SK-N-SH treated with all-trans-retinoic acid at 6 μM for 48 hours (cell line): ENCODE results near the gene ST3GAL3.

Experiments
- ARNTL ChIP-seq: fragments of 450-650 bp; formaldehyde crosslinking; IDR thresholded peaks from 2 replicates; pipeline ENCODE4 v1.5.0; 2020; ENCODE audit warnings: low read depth, mild to moderate bottlenecking, moderate library complexity, borderline replicate concordance
- BACH2 ChIP-seq: fragments of 250-450 bp; sonication (Bioruptor Pico); IDR thresholded peaks from 2 replicates; pipeline ENCODE4 v1.9.0; 2021; ENCODE audit warnings: mild to moderate bottlenecking, borderline replicate concordance
- ESRRG ChIP-seq: fragments of 250-450 bp; sonication (Bioruptor Pico); IDR thresholded peaks from 2 replicates; pipeline ENCODE4 v1.6.1; 2021; ENCODE audit warnings: mild to moderate bottlenecking
- ISL1 ChIP-seq: fragments of 250-450 bp; sonication (Bioruptor Pico); IDR thresholded peaks from 2 replicates; pipeline ENCODE4 v2.1.2; 2022; ENCODE audit warnings: mild to moderate bottlenecking, moderate library complexity
- RARB ChIP-seq: fragments of 250-450 bp; sonication (Bioruptor Pico); IDR thresholded peaks from 2 replicates; pipeline ENCODE4 v1.8.0; 2021; ENCODE audit warnings: mild to moderate bottlenecking, moderate library complexity
- SNAI2 ChIP-seq: fragments of 250-450 bp; sonication (Bioruptor Pico); IDR thresholded peaks from 2 replicates; pipeline ENCODE4 v1.5.0; 2020; ENCODE audit warnings: mild to moderate bottlenecking, moderate library complexity
- TOX ChIP-seq: fragments of 250-450 bp; sonication (Bioruptor Pico); IDR thresholded peaks from 2 replicates; pipeline ENCODE4 v1.8.0; 2021; ENCODE audit warnings: mild to moderate bottlenecking, moderate library complexity, borderline replicate concordance
- ZC3H10 ChIP-seq: fragments of 250-450 bp; sonication (Bioruptor Pico); IDR thresholded peaks from 2 replicates; pipeline ENCODE4 v1.5.1; 2021; ENCODE audit warnings: mild to moderate bottlenecking, moderate library complexity
- ZFP3 ChIP-seq: fragments of 250-450 bp; sonication (Bioruptor Pico); IDR thresholded peaks from 2 replicates; pipeline ENCODE4 v1.5.0; 2020; ENCODE audit warnings: mild to moderate bottlenecking, moderate library complexity
- ZFP30 ChIP-seq: fragments of 450-650 bp; formaldehyde crosslinking; IDR thresholded peaks from 2 replicates; pipeline ENCODE4 v1.5.0; 2022; ENCODE audit warnings: mild to moderate bottlenecking, moderate library complexity
- ZNF70 ChIP-seq: fragments of 450-650 bp; formaldehyde crosslinking; IDR thresholded peaks from 2 replicates; pipeline ENCODE4 v1.5.0; 2020; ENCODE audit warnings: mild to moderate bottlenecking, moderate library complexity
- TF ChIP-seq, protein P1 (sequence below): fragments of 250-450 bp; sonication (Bioruptor Pico); IDR thresholded peaks from 2 replicates; pipeline ENCODE4 v1.5.1; 2020; ENCODE audit warnings: low read depth, mild to moderate bottlenecking, moderate library complexity
- TF ChIP-seq, protein P2 (sequence below): fragments of 250-450 bp; sonication (Bioruptor Pico); IDR thresholded peaks from 2 replicates; pipeline ENCODE4 v1.8.0; 2020; ENCODE audit warnings: mild to moderate bottlenecking, moderate library complexity, borderline replicate concordance

GRCh38 chr1:43805340-43805739, 98.0 kb downstream of the ST3GAL3 start:
- TF ChIP-seq, protein P1, sequence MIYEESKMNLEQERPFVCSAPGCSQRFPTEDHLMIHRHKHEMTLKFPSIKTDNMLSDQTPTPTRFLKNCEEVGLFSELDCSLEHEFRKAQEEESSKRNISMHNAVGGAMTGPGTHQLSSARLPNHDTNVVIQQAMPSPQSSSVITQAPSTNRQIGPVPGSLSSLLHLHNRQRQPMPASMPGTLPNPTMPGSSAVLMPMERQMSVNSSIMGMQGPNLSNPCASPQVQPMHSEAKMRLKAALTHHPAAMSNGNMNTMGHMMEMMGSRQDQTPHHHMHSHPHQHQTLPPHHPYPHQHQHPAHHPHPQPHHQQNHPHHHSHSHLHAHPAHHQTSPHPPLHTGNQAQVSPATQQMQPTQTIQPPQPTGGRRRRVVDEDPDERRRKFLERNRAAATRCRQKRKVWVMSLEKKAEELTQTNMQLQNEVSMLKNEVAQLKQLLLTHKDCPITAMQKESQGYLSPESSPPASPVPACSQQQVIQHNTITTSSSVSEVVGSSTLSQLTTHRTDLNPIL: no peak
- no peak for TF ChIP-seq BACH2 (CRISPR knock-in tag)
- TF ChIP-seq RARB: no peak
- TF ChIP-seq ISL1 (CRISPR knock-in tag): no peak
- TF ChIP-seq SNAI2: no peak
- no peak for TF ChIP-seq TOX (CRISPR knock-in tag)
- TF ChIP-seq ZC3H10: no peak
- no peak for TF ChIP-seq ARNTL
- no peak for TF ChIP-seq ZFP30
- TF ChIP-seq ZFP3 (CRISPR knock-in tag): no peak
- TF ChIP-seq ESRRG (CRISPR knock-in tag): no peak
- TF ChIP-seq, protein P2, sequence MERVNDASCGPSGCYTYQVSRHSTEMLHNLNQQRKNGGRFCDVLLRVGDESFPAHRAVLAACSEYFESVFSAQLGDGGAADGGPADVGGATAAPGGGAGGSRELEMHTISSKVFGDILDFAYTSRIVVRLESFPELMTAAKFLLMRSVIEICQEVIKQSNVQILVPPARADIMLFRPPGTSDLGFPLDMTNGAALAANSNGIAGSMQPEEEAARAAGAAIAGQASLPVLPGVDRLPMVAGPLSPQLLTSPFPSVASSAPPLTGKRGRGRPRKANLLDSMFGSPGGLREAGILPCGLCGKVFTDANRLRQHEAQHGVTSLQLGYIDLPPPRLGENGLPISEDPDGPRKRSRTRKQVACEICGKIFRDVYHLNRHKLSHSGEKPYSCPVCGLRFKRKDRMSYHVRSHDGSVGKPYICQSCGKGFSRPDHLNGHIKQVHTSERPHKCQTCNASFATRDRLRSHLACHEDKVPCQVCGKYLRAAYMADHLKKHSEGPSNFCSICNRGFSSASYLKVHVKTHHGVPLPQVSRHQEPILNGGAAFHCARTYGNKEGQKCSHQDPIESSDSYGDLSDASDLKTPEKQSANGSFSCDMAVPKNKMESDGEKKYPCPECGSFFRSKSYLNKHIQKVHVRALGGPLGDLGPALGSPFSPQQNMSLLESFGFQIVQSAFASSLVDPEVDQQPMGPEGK (CRISPR knock-in tag): no peak
- no peak for TF ChIP-seq ZNF70 (CRISPR knock-in tag)
